Tibial artery (tissue), 4 donors: ENCODE measurements around the gene INCA1.

Experiments
- DNase-seq, 2 donors: peaks; one replicate each; pipeline ENCODE4 v3.0.0-alpha.2; 2019
- H3K27ac ChIP-seq, 2 donors: fragments of 200-600 bp; sonication (generic) in 1 of 2; 1 replicate in 1 of 2; 2 replicates in 1 of 2; pipeline ENCODE4 v1.5.1; 2018 to 2019; ENCODE audit warnings: mild to moderate bottlenecking in 1 of 2
- H3K27me3 ChIP-seq, 2 donors: fragments of 200-600 bp; sonication (generic) in 1 of 2; one replicate each; pipeline versions ENCODE4 v1.5.1 to v1.6.0; 2016 to 2019
- H3K36me3 ChIP-seq, 3 donors: fragments of 200-600 bp; sonication (generic) in 2 of 3; one replicate each; pipeline ENCODE4 v1.5.1; 2016 to 2019; ENCODE audit warnings: mild to moderate bottlenecking in 2 of 3
- H3K4me1 ChIP-seq, 4 donors: fragments of 200-600 bp; sonication (generic) in 2 of 4; 1 replicate in 3 of 4; 2 replicates in 1 of 4; pipeline ENCODE4 v1.5.1; 2016 to 2019
- H3K4me3 ChIP-seq, 2 donors: fragments of 200-600 bp; sonication (generic) in 1 of 2; 1 replicate in 1 of 2; 2 replicates in 1 of 2; pipeline ENCODE4 v1.5.1; 2018 to 2019; ENCODE audit warnings: mild to moderate bottlenecking in 2 of 2
- H3K9me3 ChIP-seq, 3 donors: fragments of 200-600 bp; sonication (generic) in 1 of 3; one replicate each; pipeline ENCODE4 v1.5.1; 2016 to 2019
- CTCF ChIP-seq, 2 experiments: fragments of 200-600 bp in 1 of 2; fragments of 450-650 bp in 1 of 2; IDR thresholded peaks; one replicate each; pipeline ENCODE4 v1.5.1; 2017 to 2019; ENCODE audit warnings: antibody characterized with exemption in 2 of 2, mild to moderate bottlenecking in 1 of 2, moderate library complexity in 1 of 2
- intact Hi-C: fragments of 100-400 bp; cut with DNase I; formaldehyde crosslinking; loops from one replicate; pipeline ENCODE4 v1.15.0; 2023; ENCODE audit warnings: low total_unique reads

The INCA1 gene

GRCh38 chr17:5003214-5003867 is 6.0 kb upstream of the INCA1 start:
- DNase-seq, result no peak
- no peak for TF ChIP-seq CTCF (IDR thresholded peaks at IDR 0.05)
- H3K27me3 ChIP-seq, result no peaks in the 10 kb centered on the region
- no peak overlapping the region for H3K4me3 ChIP-seq
- no peaks in the 10 kb centered on the region for H3K9me3 ChIP-seq
- intact Hi-C loops, result no loop called here
- H3K4me1 ChIP-seq, result peaks cover 0 to 30% (median 25%) of the 10 kb centered on the region in 4 donors
- peaks cover 73 to 77% (median 75%) of the 10 kb centered on the region in 3 donors for H3K36me3 ChIP-seq
- H3K27ac ChIP-seq, result no peak overlapping the region

- Histone ChIP-seq H3K4me3 (no peak overlapping the region), H3K36me3 (peaks cover 62 to 66% (median 64%) of the 10 kb centered on the region in 3 donors), H3K9me3 (no peaks in the 10 kb centered on the region)
Observed at GRCh38 chr17:5002121-5002788, 4.9 kb upstream of the INCA1 start.

GRCh38 chr17:5000237-5000639 is 2.9 kb upstream of the INCA1 start:
- intact Hi-C loops, result no loop called here
- peaks cover 0 to 37% (median 31%) of the 10 kb centered on the region in 4 donors for H3K4me1 ChIP-seq
- TF ChIP-seq CTCF (IDR thresholded peaks at IDR 0.05), result no peak
- DNase-seq, result peak; percentile 82 to 94
- H3K27ac ChIP-seq, result peak overlapping the region; percentile 94 to 97
- H3K4me3 ChIP-seq, result peak overlapping the region; percentile 85 to 100
- no peaks in the 10 kb centered on the region for H3K9me3 ChIP-seq
- H3K36me3 ChIP-seq, result peaks cover 42 to 46% (median 44%) of the 10 kb centered on the region in 3 donors
- H3K27me3 ChIP-seq, result no peaks in the 10 kb centered on the region

More at GRCh38 chr17:5002121-5002788, 4.9 kb upstream of the INCA1 start:
- Histone ChIP-seq H3K27ac (no peak overlapping the region), H3K4me1 (peaks cover 0 to 31% (median 25%) of the 10 kb centered on the region in 4 donors), H3K27me3 (no peaks in the 10 kb centered on the region)
- no peak for TF ChIP-seq CTCF (IDR thresholded peaks at IDR 0.05)
- intact Hi-C loops, result no loop called here
- DNase-seq, result no peak

GRCh38 chr17:4999430-5000093 is 2.2 kb upstream of the INCA1 start:
- Histone ChIP-seq H3K4me3 (peak overlapping the region; percentile 85 to 100), H3K36me3 (peaks cover 35 to 39% (median 38%) of the 10 kb centered on the region in 3 donors), H3K27me3 (no peaks in the 10 kb centered on the region), H3K4me1 (peaks cover 0 to 37% (median 31%) of the 10 kb centered on the region in 4 donors), H3K27ac (peak overlapping the region; percentile 94 to 97), H3K9me3 (no peaks in the 10 kb centered on the region)
- no peak for TF ChIP-seq CTCF (IDR thresholded peaks at IDR 0.05)
- peak in 1 of 2 donors; percentile 18 for DNase-seq
- intact Hi-C loops, result loop anchor here (5.0 kb wide), 1 partner anchor 52 kb away; the partner anchor contains the start of gene PFN1

GRCh38 chr17:4998732-4999429 is 1.6 kb upstream of the INCA1 start:
- no peaks in the 10 kb centered on the region for H3K9me3 ChIP-seq
- no peaks in the 10 kb centered on the region for H3K27me3 ChIP-seq
- H3K27ac ChIP-seq, result peak overlapping the region; percentile 94 to 97
- intact Hi-C loops, result loop anchor here (5.0 kb wide), 1 partner anchor 52 kb away; the partner anchor contains the start of gene PFN1
- peak in 1 of 2 donors; percentile 20 for DNase-seq
- H3K4me1 ChIP-seq, result peaks cover 0 to 37% (median 31%) of the 10 kb centered on the region in 4 donors
- peak overlapping the region; percentile 85 to 100 for H3K4me3 ChIP-seq
- peaks cover 28 to 32% (median 31%) of the 10 kb centered on the region in 3 donors for H3K36me3 ChIP-seq
- no peak for TF ChIP-seq CTCF (IDR thresholded peaks at IDR 0.05)
